GM18498 (cell line): ENCODE measurements around the gene JMJD7.

Source experiments
- ATAC-seq: cut with Tn5 transposase; IDR thresholded peaks from one replicate; pipeline ENCODE4 v1.9.1; 2021; ENCODE audit warnings: mild to moderate bottlenecking, moderate library complexity; ENCODE audit not compliant: unreplicated experiment

Gene JMJD7

DNA sequence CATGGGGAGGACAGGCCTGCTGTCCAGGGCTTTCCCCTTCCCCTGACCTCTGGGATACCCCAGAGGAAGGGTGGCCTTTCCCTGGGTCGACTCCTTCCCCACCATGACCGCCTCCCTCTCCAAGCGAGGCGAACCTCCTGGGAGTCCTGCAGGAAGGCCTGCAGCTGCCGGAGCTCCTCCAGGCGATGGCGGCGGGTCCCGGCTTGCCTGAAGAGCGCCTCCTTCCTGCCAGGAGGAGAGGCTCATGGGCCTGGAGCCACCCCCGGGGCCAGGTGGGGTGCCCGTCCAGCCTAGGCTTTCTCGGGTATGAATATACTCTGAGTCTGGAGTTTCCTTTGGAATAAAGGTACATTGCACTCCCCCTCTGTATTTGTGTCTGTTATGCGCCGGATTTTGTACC lies 30.9 kb downstream of the JMJD7 start:
- ATAC-seq, result no peak

DNA sequence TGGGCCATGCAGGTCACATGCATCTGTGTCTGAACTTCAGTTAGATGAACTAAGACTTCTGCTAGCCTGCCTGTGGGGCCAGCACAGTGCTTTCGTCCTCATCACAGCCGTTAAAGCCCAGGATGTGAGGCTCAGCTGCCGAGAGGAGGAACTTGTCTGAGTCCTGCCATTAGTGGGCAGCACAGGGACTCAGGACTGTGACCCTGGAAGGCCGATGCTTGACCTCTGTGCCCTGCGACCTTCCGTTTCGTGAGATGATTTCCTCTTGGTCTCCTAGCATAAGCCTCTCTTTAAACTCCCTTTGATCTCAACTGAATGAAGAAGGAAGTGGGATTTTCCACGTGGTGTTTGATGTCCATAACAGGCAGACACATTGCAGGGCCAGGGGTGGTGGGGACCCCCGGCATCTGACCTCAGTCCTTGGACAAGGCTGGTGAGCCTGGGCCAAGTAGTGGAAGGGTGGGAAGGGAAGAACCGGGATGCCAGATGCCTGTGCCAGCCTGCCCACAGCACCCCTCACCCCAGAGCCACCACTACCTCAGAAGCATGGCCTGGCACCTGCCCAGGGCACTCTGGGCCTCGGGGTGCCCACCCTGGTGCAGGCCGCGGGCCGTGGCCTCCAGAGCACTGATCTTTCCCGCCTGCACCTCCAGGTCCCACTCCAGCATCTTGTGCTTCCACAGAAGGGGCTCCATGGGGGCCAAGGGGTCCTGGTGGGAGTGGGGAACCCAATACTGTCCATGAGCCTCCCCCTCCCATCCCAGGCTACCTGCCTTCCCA lies 32.3 kb downstream of the JMJD7 start:
- no peak for ATAC-seq

DNA sequence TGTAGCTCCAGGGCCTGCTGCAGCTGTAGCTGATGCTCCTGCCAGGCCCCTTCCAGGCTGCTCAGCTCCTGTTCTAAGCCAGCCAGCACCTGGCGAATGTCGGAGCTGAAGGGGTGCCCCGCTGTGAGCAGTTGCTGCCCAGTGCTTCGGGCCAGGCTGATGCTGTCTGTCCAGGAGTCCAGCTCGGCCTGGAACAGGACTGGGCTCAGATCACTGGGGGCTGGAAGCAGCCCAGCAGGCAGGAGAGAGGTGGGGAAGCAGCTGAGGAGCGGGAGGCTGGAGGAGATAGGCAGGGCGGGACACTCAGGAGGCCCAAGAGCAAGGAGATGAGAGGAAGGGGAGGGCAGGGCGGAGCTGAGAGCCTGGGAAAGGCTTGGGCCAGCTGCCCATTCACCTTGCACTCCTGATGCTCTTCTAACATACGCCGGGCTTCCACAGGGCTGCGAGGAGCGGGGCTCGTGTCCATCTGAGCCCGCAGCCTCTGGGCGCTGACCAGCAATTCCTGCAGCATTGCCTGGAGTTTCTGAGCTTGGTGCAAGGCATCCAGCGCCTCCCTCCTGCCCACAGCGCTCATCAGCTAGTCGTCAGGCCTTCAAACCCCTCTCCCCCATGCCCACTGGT lies 34.0 kb downstream of the JMJD7 start:
- no peak for ATAC-seq

DNA sequence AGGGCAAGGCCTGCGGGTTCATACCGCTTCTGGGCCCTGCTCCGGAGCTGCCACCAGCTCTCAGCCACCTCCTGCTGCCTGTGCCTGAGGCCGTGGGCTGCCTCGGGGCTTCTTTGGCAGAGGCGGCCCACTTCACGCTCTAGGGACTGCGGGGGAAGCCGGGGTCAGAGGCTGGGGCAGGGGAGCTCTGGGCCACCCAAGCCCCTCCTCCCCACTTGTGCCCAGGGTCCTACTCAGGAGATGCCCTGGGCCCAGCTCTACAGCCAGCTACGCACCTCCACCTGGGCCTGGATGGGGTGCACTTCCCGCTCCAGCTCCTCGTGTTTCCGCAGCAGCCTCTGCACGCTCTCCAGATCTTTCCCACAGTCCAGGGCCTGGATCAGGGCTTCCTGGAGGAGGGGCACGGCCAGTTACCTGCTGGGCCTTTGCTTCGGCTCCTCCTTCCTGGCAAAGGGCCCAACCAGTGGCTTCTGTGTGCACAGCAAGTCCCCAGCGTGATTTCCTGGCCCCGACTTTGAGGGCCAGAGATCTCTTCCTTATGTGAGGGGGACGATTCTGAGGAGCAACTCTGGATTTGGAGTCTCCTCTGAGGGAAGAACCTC lies 34.7 kb downstream of the JMJD7 start:
- no peak for ATAC-seq

DNA sequence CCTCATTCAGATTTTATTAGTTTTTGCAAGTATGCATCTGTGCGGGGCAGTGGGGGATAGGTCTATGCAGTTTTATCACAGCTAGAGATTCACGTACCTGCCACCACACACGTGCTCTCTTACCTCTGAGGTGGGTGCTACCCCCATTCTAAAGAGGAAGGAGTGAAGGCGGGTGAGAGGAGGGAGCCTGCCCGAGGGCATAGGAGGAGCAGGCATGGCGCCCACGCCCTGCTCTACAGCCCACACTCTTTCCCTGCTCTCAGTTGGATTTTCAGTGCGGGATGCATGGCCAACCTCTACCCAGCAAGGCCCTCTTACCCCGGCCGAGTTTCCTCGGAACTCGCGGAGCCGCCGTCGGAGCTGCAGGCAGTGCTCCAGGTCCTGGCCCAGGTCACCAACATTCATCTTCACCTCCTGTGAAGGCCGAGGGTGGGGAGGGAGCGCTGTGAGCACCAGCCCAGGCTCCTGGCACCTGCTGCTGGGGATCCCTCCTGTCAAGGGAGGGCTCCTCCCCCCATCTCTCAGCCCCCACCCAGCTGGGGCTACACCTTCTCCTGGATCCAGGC lies 37.7 kb downstream of the JMJD7 start:
- ATAC-seq, result no peak

DNA sequence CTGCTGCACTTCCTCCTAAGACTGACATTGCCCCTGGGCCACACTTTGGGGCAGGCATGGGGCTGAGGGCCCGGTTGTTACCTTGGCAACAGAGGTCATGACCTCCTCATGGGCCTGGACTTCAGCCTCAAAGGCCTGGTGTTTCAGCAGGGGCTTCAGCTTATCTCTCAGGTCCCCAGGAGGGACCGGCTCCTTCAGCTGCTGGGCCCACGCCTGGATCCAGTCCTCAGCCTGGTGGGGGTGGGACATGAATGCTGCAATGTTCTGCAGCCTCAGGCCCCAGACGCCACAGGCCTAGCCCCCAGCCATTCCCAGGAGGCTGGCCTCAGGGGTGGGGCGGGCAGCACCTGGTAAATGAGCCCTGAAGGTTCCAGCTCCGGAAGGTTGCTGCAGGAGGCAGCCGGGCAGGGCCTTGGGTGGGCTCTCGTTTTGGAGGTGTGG lies 38.4 kb downstream of the JMJD7 start:
- ATAC-seq, result no peak

DNA sequence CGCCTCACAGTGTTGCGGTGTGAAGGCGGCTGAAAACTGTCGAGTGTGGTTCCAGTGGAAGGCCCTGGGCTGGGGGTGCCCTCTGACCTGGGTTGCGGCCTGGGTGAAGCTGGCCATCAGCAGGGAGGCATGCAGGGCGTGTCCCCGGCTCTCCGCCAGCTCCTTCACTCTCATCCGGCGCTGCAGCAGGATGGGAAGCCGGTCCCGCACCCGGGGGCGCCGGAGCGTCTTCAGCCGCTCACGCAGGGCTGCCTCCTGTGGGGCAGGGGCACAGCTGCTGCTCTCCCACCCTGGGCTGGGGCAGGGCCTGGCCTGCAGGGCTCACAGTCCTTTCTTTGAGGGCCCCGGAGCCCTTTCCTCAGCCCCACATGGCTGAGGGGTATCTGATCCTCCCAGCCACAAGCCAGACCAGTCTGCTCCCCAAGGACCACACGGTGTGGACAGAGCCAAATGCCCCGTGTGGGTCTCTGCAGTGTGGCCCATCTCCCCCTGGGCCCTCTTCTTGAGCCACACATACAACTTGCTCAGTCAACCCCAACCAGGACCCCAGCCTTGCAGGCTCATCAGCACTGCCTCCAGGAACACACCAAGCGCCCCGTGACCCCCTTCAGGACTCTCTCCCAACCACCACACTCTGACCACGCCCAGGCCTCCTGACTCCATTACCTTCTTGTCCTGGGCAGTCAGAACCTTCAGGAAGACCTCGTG lies 39.1 kb downstream of the JMJD7 start:
- ATAC-seq, result no peak

DNA sequence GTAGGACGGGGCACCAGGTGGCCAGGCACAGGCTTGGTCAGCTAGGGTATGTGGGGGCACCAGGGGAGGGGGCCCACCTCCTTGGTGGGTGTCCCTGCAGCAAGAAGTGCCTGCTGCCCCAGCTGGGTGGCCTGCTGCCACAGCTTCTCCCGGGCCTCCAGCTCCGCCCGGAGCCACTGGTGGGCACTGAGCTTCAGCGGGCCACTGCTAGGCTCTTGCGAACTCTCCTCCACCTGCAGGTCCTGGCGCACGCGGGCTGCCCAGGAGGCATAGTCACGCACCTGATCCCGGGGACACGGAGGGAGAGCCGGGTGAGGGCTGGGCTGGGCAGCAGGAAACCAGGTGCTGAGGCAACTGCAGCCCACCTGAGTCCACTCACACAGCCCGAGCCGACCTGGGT lies 40.4 kb downstream of the JMJD7 start:
- ATAC-seq, result no peak

DNA sequence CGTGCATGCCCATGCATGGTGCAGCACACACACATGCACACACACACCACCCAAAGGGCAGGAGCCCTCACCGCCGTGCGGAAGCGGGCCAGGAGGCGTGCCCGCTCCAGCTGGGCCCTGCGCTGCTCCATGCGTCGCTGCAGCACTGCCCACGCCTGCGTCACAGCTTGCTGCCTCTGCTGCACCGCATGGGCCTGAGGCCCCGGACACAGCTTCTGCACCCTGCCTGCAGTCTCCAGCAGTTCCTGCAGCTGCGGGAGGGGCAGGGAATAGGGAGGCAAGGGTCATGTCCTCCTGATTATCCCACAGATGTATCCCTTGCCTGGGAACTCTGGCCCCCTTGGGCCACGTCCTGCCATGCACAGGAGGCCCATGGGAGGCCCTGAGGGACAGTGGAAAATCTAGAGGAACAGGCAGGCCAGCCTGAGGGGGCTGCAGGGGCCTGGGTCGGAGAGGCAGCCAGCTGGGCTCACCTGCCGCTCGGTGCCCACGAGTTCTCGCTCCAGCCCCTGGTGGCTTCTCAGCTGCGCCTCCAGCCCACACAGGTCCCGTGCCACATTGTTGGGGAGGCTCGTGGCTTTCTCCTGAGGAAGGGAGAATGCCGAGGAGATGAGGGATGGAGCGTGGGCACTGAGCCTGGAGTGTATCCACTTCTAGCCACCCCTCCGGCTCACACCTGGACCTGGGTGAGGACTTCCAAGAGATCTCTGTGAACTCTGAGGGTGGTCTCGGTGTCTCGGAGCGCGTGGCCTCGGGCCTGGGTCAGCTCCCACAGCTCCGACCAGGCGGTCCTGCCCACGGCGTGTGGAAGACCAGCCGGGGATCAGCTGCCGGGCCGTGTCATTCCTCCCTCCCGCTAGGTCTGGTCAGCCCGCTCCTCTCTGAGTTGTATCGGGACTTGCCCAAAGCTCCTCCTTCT lies 42.1 kb downstream of the JMJD7 start:
- ATAC-seq, result no peak

DNA sequence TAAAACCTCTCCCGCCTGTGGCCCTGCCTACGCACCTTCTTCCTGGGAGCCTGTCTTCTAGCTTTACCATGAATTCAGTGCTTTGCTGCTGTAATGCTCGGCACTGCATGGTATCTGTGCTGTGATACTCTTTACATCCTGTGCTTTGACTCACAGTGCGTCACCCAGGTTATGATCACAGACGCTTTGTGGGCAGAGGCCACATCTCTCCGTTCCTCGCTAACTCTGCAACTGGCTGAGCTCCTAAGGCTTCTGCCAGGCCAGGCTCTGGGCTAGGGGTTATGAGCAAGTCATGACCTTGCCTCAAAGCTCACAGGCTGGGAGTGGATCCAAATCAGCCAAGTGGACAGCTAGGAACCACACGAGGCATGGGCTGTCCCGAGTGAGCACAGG lies 42.8 kb downstream of the JMJD7 start:
- no peak for ATAC-seq

DNA sequence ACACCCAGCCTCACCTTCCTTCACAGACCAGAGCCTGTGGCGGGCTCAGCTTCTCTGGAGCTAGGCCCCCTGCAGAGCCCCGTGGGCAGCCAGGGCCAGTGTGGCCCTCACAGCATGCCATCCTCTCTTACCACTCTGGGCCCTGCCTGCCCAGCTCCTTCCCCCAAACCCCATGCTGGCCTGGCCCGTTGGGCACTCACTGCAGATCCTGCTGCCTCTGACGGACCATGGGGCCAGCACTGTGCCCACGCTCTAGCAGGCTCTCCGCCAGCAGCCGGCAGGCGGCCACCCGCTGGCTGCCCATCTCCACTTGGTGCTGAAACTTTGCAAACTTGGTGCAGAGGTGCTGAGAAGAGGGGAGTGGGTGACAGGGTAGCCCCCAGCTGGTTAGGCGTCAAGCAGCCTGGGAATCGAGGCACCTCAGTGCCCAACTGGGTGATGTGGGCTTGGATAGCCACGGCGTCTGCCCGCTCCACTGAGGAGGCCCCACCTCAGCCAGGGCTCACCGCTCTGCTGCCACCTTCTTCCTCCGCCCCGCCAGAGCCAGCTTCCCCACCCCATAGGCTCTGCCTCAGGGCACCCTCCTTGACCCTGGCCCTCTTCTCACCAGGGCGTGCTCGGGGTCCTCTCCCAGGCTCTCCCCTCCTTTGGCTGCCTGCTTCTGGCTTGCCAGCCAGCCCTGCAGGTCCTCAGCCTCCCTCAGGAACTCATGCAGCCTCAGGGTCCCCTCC lies 43.4 kb downstream of the JMJD7 start:
- no peak for ATAC-seq

DNA sequence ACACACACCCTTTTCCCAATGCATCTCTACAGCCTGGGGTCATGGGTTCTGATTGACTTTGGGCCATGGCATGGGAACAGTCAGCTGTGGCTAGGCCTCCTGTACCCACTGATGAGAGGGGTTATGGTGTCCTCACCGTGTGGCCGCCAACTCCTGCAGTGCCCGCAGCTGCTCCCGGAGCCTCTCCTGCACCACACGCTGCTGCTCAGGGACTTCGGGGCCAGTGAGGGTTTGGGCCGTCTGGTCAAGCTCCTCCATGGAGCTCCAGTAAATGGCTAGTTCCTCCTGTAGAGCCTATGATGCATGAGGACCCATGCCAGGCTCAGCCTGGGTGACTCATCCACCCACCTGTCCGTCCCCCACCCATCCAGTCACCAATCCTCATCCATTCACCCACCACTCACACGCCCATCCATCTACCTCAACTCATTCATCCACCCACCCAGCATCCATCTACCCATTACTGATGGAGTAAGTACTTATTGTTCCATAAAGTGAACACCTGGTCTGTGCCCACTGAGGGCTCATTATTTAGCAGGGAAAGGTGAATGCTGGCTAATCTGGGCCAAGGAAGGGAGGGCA lies 44.4 kb downstream of the JMJD7 start:
- ATAC-seq, result no peak

DNA sequence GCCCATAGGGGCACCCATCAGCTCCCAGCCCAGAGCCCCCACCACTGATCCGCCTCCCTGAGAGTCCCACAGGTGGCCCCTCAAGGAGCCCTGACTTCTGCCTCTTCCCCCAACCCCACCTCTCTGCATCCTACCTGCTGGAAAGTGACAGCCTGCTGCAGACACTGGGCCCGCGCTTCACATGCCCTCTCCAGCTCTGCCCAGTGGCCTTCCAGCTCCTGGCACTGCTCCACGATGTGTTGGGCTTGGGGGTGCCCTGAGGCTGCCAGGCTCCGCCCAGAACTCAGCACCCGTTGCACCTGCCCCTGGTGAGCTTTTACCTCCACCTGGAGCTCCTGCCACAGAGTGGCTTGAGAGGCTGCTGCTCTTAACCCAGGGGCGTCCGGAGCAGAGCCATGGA lies 45.8 kb downstream of the JMJD7 start:
- no peak for ATAC-seq

DNA sequence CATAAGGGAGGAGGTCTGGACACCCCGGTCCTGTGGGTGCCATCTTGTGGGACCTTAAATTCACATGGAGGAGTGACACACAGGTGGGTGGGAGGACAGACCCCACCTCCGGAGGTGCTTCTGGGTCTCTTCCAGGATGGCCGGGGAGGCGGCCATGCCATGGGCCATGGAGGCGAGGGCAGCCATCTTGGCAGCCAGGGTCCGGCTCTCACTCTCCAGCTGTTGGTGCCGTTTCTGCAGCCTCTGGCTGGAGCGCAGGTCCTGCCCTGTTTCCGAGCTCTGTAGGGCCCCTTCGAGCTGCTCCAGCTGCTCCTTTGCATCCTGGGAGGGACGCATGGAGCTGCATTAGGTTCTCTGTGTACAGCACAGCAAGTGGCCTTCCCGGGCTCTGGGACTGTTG lies 46.8 kb downstream of the JMJD7 start:
- no peak for ATAC-seq

DNA sequence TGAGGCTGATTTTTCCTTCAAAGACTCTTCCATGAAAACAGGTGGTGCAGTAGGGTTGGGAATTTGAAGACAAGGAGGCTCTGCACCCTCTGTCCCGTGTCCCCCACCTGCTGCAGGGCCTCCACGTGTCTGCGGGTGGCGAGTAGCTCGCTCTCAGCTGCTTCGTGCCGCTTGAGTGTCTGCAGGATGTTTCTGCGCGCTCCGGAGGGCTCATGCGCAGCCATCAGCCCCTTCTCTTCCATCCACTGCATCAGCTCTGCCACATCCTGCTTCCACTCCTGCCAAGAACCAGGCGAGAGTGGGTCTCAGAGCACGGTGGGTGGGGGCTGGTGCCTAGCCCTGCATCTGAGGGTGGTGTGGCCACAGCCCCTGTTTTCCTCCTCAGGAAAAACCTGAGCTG lies 48.1 kb downstream of the JMJD7 start:
- no peak for ATAC-seq

DNA sequence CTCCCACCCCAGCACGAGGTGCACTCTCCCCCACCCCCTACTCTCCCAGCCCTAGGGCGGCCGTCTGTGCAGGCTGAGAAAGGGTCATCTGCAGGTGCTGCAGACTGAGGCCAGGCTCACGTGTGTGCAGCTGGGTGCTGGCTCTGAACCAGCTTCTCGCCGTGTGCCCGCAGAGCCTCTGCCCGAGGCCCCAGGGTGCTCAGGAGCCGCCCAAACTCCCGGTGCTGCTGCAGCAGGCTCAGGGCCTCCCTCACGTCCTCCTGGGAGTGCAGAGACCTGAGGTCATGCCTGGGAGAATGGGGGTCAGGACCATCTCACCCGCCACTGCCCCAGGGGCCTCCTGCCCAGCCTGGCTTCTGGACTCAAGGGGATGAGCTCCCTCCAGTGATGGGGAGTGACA lies 48.8 kb downstream of the JMJD7 start:
- no peak for ATAC-seq

DNA sequence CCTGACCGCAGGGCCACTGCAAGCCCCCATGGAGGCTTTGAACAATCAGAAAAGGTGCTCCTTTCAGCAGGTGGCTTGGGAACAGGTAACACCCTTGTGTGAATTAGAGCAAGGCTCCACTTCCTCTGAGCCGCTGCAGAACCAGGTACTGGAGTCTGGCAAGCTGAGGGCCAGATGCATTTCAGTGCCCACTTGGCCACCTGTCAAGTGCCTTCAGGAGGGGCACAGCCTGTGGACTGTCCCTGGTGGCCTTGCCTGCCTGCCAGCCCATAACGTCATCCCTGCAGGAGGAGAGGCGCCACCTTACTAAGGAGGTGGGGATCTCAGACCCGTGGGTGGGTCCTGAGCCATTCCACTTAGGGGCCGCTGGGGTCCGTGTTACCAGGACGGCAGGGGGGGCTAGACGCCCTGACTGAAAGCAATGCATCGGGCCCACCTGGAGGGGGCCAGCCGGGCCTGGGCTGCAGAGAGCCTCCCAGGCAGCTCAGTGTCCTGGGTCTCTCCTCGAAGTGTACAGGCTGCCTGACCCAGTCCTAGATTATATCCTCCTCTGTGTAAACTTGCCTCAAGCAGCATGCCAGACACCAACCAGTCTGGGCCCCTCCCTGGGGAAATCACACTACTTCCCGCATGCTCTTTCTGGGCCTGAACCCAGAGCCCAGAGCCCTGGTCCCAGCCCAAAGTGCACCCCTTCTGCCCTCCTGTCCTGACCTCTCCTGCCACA lies 49.9 kb downstream of the JMJD7 start:
- ATAC-seq, result no peak

DNA sequence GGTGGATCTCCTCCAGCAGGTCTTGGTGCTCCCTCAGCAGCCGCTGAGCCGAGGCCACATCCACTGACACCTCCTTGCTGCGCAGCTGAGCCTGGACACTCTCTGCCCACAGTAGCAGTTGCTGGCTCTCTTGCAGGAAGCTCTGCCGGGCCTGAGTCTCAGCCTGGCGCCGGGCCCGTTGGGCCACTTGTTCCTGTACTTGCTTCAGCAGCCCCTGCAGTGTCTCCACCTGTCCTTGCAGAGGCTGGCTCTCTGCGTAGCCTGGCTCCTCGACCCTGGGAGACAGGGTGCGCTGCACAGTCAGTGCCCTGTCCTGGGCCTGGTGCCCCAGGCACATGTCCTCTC lies 50.4 kb downstream of the JMJD7 start:
- ATAC-seq, result no peak

DNA sequence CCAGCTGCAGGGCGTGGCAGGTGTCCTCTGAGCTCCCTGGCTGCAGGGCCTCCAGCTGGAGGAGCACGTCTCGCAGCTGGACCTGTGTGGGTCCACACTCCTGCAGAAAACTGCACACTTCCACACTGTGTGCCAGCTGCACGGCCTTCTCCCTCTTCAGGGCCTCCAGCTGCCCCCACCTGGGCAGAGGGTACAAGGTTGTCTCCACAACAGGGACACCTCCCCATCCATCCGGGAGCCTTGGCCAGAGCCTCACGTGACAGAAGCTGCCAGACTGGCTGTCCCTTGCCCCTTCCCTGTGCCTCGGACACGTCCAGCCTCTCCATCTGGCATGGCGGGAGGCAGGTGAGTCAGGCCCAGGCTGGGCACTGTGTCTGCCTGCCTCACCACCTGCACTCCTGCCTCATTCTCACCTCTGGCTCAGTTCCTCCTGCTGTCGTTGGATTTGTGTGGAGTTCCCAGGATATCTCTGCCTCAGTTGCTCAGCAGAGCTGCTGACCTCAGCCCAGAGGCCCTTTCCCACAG lies 51.5 kb downstream of the JMJD7 start:
- ATAC-seq, result no peak
